DND-41 (cell line): ENCODE data around the gene GAS1.

Source experiments
- EZH2 ChIP-seq: IDR thresholded peaks from 3 replicates; pipeline ENCODE4 v1.6.1; 2012; ENCODE audit warnings: borderline replicate concordance, low read depth, mild to moderate bottlenecking, moderate library complexity, low read length, inconsistent platforms; ENCODE audit not compliant: severe bottlenecking
- TF ChIP-seq, protein P1 (sequence below): IDR thresholded peaks from 2 replicates; pipeline ENCODE4 v1.5.1; 2012; ENCODE audit warnings: borderline replicate concordance, low read length, moderate library complexity, mild to moderate bottlenecking; ENCODE audit not compliant: poor library complexity, severe bottlenecking; ENCODE audit errors: extremely low read depth

DNA sequence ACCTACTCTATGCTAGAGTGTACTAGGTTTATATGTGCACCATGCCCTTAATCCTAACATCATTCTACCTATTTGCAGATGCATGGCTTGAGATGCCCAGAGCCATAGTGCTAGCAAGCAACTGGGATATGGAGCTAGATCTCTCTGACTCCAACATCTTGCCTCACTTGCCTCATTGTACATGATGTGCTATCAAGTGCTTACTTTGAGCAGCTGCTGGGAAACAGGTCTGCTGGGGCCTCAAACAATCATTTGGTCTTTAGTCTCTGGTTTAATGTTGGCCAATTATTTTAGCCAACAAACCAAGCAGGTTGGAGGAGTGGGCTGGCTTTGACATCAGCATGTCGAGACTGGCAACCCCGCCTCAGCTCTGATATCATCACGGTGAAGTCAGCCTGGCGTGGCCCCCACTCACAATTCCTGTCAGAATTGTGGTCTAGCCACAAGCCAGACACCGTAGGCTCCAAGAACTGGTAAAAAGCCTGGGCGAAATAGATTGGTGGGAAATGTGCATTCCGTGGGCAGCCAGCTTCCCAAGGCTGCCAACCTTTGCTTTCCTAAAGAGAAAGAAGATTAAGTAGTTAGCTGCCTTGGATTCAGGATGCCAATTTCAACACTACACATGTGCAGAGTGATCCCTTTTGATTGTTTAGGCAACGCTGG lies 21.1 kb upstream of the GAS1 start:
- TF ChIP-seq, protein P1, sequence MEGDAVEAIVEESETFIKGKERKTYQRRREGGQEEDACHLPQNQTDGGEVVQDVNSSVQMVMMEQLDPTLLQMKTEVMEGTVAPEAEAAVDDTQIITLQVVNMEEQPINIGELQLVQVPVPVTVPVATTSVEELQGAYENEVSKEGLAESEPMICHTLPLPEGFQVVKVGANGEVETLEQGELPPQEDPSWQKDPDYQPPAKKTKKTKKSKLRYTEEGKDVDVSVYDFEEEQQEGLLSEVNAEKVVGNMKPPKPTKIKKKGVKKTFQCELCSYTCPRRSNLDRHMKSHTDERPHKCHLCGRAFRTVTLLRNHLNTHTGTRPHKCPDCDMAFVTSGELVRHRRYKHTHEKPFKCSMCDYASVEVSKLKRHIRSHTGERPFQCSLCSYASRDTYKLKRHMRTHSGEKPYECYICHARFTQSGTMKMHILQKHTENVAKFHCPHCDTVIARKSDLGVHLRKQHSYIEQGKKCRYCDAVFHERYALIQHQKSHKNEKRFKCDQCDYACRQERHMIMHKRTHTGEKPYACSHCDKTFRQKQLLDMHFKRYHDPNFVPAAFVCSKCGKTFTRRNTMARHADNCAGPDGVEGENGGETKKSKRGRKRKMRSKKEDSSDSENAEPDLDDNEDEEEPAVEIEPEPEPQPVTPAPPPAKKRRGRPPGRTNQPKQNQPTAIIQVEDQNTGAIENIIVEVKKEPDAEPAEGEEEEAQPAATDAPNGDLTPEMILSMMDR = no peak
- no peak for TF ChIP-seq EZH2
